ENCODE measurements around the gene WNT9A. TPM values are rescaled to one million over a fixed set of nuclear protein-coding genes. Genes with fewer than 3 reads are reported as not detected.
A peak's percentile ranks its signal among the peaks of the same experiment; 100 is the strongest.

Gene WNT9A
- total RNA-seq, 3 donors from 2014 or later (not counting 1 experiment from before 2014, with no cell fraction given), result not detected

DNA sequence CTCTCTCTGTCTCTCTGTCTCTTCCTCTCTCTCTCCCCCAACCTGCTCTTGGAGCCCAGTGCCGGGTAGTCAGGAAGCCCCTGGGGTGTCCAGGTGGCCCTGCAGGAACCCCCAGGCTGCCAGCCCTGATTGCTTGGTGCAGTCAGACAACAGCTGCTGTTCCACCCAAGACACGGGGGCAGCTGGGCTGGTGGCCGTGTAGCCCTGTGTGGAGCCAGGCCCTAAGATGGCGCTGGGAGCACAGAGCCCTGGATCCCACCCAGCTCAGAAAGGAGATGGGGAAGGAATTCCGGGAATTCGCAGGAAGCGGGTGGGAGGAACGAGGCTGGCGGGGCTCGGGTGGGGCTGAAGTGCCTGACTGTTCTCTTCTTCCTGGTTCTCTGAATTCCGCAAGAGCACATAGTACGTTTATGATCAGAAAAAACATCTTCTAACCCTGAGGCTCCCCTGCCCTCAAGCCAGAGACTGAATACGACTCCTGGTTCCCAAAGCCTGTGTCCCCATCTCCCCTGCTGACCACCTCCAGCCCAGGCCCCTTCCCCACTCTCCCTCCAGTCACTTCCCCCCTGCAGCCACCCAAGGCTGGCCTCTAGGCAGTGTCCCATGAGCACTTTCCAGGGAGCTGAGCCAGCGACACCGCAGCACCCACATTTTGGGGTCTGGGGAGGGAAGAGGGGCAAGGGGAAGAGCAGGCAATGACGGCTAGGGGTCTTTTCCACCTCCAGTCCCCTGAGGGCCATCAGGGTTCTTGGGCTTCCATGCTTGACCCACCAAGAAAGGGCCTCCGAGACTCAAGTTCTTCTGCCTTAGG is 55.0 kb downstream of the WNT9A start:
- no peaks in the 10 kb centered on the region for H3K36me3 ChIP-seq (ENCODE audit: control insufficient read depth, insufficient read depth, low read length)
- Mint-ChIP-seq H3K4me3 (no peak overlapping the region), H3K9me3 (no peaks in the 10 kb centered on the region), H3K36me3 (no peaks in the 10 kb centered on the region), H3K27me3 (ENCODE audit: low read depth in 2 of 2) (peaks cover 0 to 2% of the 10 kb centered on the region in 2 donors), H3K4me1 (peaks cover 4 to 6% of the 10 kb centered on the region in 2 donors), H3K27ac (no peak overlapping the region)
- TF ChIP-seq, protein P1, sequence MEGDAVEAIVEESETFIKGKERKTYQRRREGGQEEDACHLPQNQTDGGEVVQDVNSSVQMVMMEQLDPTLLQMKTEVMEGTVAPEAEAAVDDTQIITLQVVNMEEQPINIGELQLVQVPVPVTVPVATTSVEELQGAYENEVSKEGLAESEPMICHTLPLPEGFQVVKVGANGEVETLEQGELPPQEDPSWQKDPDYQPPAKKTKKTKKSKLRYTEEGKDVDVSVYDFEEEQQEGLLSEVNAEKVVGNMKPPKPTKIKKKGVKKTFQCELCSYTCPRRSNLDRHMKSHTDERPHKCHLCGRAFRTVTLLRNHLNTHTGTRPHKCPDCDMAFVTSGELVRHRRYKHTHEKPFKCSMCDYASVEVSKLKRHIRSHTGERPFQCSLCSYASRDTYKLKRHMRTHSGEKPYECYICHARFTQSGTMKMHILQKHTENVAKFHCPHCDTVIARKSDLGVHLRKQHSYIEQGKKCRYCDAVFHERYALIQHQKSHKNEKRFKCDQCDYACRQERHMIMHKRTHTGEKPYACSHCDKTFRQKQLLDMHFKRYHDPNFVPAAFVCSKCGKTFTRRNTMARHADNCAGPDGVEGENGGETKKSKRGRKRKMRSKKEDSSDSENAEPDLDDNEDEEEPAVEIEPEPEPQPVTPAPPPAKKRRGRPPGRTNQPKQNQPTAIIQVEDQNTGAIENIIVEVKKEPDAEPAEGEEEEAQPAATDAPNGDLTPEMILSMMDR (IDR thresholded peaks at IDR 0.05), result no peak
- intact Hi-C loops (cut with micrococcal nuclease), result no loop called here
- WGBS (ENCODE audit: insufficient coverage), result 89% methylated on average over 17 of the region's 17 CpGs
- DNase-seq (no peak), ATAC-seq (no peak)
- no peaks in the 10 kb centered on the region for H3K4me1 ChIP-seq (ENCODE audit: control insufficient read depth, insufficient read depth, low read length)
- H3K4me3 ChIP-seq (ENCODE audit: low read length), result no peak overlapping the region
- no peak overlapping the region for H3K27ac ChIP-seq (ENCODE audit: low read length)
- H3K9me3 ChIP-seq (ENCODE audit: control insufficient read depth, insufficient read depth, low read length), result no peaks in the 10 kb centered on the region
- H3K27me3 ChIP-seq (ENCODE audit: control insufficient read depth, insufficient read depth, low read length), result no peaks in the 10 kb centered on the region

DNA sequence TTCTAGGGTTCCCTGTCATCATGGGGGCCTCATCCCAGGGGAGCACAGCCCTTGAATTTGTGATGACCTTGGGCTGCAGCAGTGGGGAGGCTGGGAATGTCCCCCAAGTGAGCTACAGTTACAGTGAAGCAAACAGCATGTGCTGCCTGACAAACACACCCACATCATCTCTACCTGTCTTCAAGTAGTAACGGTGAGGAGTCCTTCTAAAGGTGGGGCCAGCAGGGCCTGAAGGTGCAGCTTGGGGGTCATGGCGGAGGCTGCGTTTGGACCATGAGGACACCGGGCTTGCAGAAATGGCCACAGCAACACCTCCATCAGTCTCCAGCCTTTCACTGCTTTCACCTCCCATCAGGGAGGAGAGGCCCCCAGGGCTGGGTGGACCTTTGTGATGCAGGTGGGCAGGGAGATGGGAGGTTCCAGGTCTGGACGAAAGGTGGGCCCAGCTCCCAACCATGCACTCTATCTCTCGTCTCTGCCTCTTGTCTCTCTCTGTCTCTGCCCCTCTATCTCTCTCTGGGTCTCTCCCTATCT is 55.7 kb downstream of the WNT9A start:
- Histone ChIP-seq H3K9me3 (ENCODE audit: control insufficient read depth, insufficient read depth, low read length) (no peaks in the 10 kb centered on the region), H3K4me3 (ENCODE audit: low read length) (no peak overlapping the region), H3K4me1 (ENCODE audit: control insufficient read depth, insufficient read depth, low read length) (peaks cover 5% of the 10 kb centered on the region), H3K36me3 (ENCODE audit: control insufficient read depth, insufficient read depth, low read length) (no peaks in the 10 kb centered on the region), H3K27ac (ENCODE audit: low read length) (no peak overlapping the region), H3K27me3 (ENCODE audit: control insufficient read depth, insufficient read depth, low read length) (peaks cover 4% of the 10 kb centered on the region)
- Mint-ChIP-seq H3K9me3 (no peaks in the 10 kb centered on the region), H3K4me1 (peaks cover 0 to 5% of the 10 kb centered on the region in 2 donors), H3K27ac (no peak overlapping the region), H3K4me3 (no peak overlapping the region), H3K36me3 (no peaks in the 10 kb centered on the region), H3K27me3 (ENCODE audit: low read depth in 2 of 2) (peaks cover 0 to 2% of the 10 kb centered on the region in 2 donors)
- DNase-seq (no peak), ATAC-seq (no peak)
- intact Hi-C loops (cut with micrococcal nuclease), result loop anchor here (1.0 kb wide), 1 partner anchor 7 kb away; no protein-coding TSS in a partner anchor
- 90% methylated on average over 6 of the region's 6 CpGs for WGBS (ENCODE audit: insufficient coverage)
- TF ChIP-seq, protein P1 (IDR thresholded peaks at IDR 0.05), result no peak

DNA sequence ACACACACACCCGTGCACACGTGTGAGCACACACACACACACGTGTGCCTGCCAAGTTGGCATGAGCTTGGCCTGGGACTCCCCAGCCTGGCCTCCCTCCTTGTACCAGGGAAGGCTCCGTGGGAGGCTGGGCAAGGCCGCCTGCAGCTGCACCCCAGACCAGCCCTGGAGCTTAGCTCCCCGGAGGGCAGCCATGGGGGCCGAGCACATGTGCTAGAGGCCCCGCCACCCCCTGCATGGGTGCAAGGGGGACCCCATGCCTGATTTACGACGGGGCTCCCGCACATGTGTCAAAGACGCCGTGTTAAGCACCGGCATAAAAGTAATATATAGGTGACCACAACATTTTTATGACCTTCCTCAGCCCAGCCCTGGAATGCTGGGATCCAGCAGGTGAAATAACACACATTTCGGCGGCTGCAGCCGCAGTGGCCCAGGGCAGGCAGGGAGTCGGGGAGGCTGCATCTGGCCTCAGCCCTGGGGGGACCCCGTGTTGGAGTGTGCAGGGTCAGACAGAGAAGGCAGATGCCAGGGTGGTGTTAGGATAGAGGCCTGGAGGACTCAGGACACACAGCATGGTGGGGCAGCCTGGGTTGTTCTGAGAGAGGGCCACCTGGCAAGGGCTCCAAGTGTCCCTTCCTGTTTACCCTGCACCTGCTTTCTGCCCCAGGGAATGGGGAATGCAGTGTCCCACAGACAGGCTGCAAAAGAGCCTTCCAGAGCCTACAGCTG is 56.3 kb downstream of the WNT9A start:
- Mint-ChIP-seq H3K4me3 (no peak overlapping the region), H3K36me3 (no peaks in the 10 kb centered on the region), H3K4me1 (peaks cover 0 to 5% of the 10 kb centered on the region in 2 donors), H3K9me3 (no peaks in the 10 kb centered on the region), H3K27ac (no peak overlapping the region), H3K27me3 (ENCODE audit: low read depth in 2 of 2) (peaks cover 0 to 2% of the 10 kb centered on the region in 2 donors)
- TF ChIP-seq, protein P1 (IDR thresholded peaks at IDR 0.05), result no peak
- H3K4me1 ChIP-seq (ENCODE audit: control insufficient read depth, insufficient read depth, low read length), result peaks cover 12% of the 10 kb centered on the region
- H3K4me3 ChIP-seq (ENCODE audit: low read length), result no peak overlapping the region
- H3K27me3 ChIP-seq (ENCODE audit: control insufficient read depth, insufficient read depth, low read length), result peaks cover 4% of the 10 kb centered on the region
- H3K27ac ChIP-seq (ENCODE audit: low read length), result no peak overlapping the region
- 89% methylated on average over 19 of the region's 19 CpGs for WGBS (ENCODE audit: insufficient coverage)
- intact Hi-C loops (cut with micrococcal nuclease), result loop anchor here (1.0 kb wide), 1 partner anchor 8 kb away; no protein-coding TSS in a partner anchor
- no peak for ATAC-seq
- DNase-seq, result peak in 1 of 2 donors; percentile 13
- H3K9me3 ChIP-seq (ENCODE audit: control insufficient read depth, insufficient read depth, low read length), result no peaks in the 10 kb centered on the region
- H3K36me3 ChIP-seq (ENCODE audit: control insufficient read depth, insufficient read depth, low read length), result no peaks in the 10 kb centered on the region

Measured in natural killer cell (primary cell).